MM.1S (cell line): ENCODE data around the gene ACTN3.
"Not testable (repeated sequence)": the region's sequence is repeated elsewhere in the genome, so short reads cannot be mapped to it uniquely, and the experiment has no call there.

Source experiments
- DNase-seq: peaks from one replicate; pipeline ENCODE4 v3.0.0-alpha.2; 2015
- H2AFZ ChIP-seq: fragments of 300-600 bp; sonication (generic); 2 replicates; pipeline ENCODE4 v1.6.0; 2016; ENCODE audit warnings: antibody characterized with exemption, low read length
- H3F3A ChIP-seq: fragments of 300-600 bp; sonication (generic); 2 replicates; pipeline ENCODE4 v1.6.1; 2016; ENCODE audit warnings: mild to moderate bottlenecking, antibody characterized with exemption, low read length, moderate library complexity, mixed read lengths; ENCODE audit not compliant: insufficient read depth
- H3K27ac ChIP-seq: fragments of 300-600 bp; sonication (generic); 2 replicates; pipeline ENCODE4 v1.5.1; 2016; ENCODE audit warnings: mild to moderate bottlenecking, low read length
- H3K27me3 ChIP-seq: fragments of 300-600 bp; sonication (generic); replicated peaks from 2 replicates; pipeline ENCODE4 v1.6.0; 2016; ENCODE audit warnings: low read length; ENCODE audit not compliant: insufficient read depth
- H3K36me3 ChIP-seq: fragments of 300-600 bp; sonication (generic); replicated peaks from 2 replicates; pipeline ENCODE4 v1.6.1; 2016; ENCODE audit warnings: mild to moderate bottlenecking, low read length, mixed read lengths; ENCODE audit not compliant: insufficient read depth
- H3K4me1 ChIP-seq: fragments of 300-600 bp; sonication (generic); 2 replicates; pipeline ENCODE4 v1.6.1; 2016; ENCODE audit warnings: low read length, mixed read lengths
- H3K4me2 ChIP-seq: fragments of 300-600 bp; sonication (generic); 2 replicates; pipeline ENCODE4 v1.6.0; 2016; ENCODE audit warnings: low read depth, low read length
- H3K4me3 ChIP-seq: fragments of 300-600 bp; sonication (generic); 2 replicates; pipeline ENCODE4 v1.5.1; 2016; ENCODE audit warnings: low read length, mixed read lengths
- H3K79me2 ChIP-seq: fragments of 300-600 bp; sonication (generic); 2 replicates; pipeline ENCODE4 v1.6.1; 2016; ENCODE audit warnings: mixed run types, low read length, mixed read lengths
- H3K9ac ChIP-seq: fragments of 300-600 bp; sonication (generic); 2 replicates; pipeline ENCODE4 v1.6.1; 2016; ENCODE audit warnings: low read length, mixed read lengths
- H3K9me2 ChIP-seq: fragments of 300-600 bp; sonication (generic); replicated peaks from 2 replicates; pipeline ENCODE4 v1.6.1; 2016; ENCODE audit warnings: mild to moderate bottlenecking, low read length, mixed read lengths; ENCODE audit not compliant: insufficient read depth
- H3K9me3 ChIP-seq: fragments of 300-600 bp; sonication (generic); replicated peaks from 2 replicates; pipeline ENCODE4 v1.6.1; 2016; ENCODE audit warnings: mild to moderate bottlenecking, low read length, mixed read lengths; ENCODE audit not compliant: insufficient read depth
- H4K20me1 ChIP-seq: fragments of 300-600 bp; sonication (generic); 2 replicates; pipeline ENCODE4 v1.6.1; 2016; ENCODE audit warnings: mild to moderate bottlenecking, low read length, moderate library complexity, mixed read lengths; ENCODE audit not compliant: insufficient read depth
- CTCF ChIP-seq: fragments of 300-600 bp; sonication (generic); IDR thresholded peaks from 2 replicates; pipeline ENCODE4 v1.5.1; 2016; ENCODE audit warnings: antibody characterized with exemption, low read length, mixed read lengths
- EZH2 ChIP-seq: fragments of 300-600 bp; sonication (generic); optimal IDR thresholded peaks from 2 replicates; pipeline ENCODE3; 2017; ENCODE audit warnings: low read depth, mild to moderate bottlenecking, antibody characterized with exemption, low read length, mixed read lengths
- EZH2phosphoT487 ChIP-seq: fragments of 300-600 bp; sonication (generic); IDR thresholded peaks from 2 replicates; pipeline ENCODE4 v1.6.1; 2018; ENCODE audit warnings: antibody characterized with exemption, low read length

The ACTN3 gene

DNA sequence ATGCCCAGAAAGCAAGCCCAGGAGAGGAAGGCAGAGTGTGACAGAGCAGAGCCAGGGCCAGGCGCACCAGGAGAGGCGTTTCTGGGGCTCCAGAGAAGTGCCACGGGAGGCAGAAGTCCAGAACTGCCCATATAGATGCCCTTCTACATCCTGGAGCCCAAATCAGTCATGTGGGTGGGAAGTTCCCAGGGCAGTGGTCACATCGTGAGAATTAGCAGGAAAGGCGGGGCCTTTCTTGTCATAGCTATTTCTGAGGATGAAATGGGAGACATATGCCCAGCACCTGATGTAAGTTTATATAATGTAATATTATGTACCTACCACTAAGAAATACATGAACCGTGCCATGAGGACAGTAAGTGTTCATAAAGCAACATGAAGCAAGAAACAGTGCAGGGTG, 13.9 kb upstream of the ACTN3 start:
- Histone ChIP-seq H3K27me3 (no peaks in the 10 kb centered on the region), H3K36me3 (no peaks in the 10 kb centered on the region), H3K9ac (no peak overlapping the region), H2AFZ (no peak overlapping the region), H3K9me2 (no peaks in the 10 kb centered on the region), H3K4me3 (no peak overlapping the region), H3F3A (no peaks in the 10 kb centered on the region), H3K79me2 (no peaks in the 10 kb centered on the region), H3K4me1 (no peaks in the 10 kb centered on the region), H3K4me2 (no peak overlapping the region), H3K9me3 (no peaks in the 10 kb centered on the region), H3K27ac (no peak overlapping the region), H4K20me1 (no peaks in the 10 kb centered on the region)
- no peak for DNase-seq
- TF ChIP-seq CTCF = no peak
- TF ChIP-seq EZH2 = no peak
- TF ChIP-seq EZH2phosphoT487 = no peak

GRCh38 chr11:66539170-66539869, 7.4 kb upstream of the ACTN3 start:
- Histone ChIP-seq H3K27ac (no peak overlapping the region), H3K9ac (no peak overlapping the region), H3K4me1 (no peaks in the 10 kb centered on the region), H3K36me3 (no peaks in the 10 kb centered on the region), H3K9me2 (no peaks in the 10 kb centered on the region), H3K27me3 (no peaks in the 10 kb centered on the region), H3F3A (no peaks in the 10 kb centered on the region), H3K4me3 (no peak overlapping the region), H4K20me1 (no peaks in the 10 kb centered on the region), H3K79me2 (no peaks in the 10 kb centered on the region), H2AFZ (no peak overlapping the region), H3K9me3 (no peaks in the 10 kb centered on the region), H3K4me2 (no peak overlapping the region)
- DNase-seq = no peak
- no peak for TF ChIP-seq EZH2
- TF ChIP-seq CTCF = no peak
- TF ChIP-seq EZH2phosphoT487 = no peak

DNA sequence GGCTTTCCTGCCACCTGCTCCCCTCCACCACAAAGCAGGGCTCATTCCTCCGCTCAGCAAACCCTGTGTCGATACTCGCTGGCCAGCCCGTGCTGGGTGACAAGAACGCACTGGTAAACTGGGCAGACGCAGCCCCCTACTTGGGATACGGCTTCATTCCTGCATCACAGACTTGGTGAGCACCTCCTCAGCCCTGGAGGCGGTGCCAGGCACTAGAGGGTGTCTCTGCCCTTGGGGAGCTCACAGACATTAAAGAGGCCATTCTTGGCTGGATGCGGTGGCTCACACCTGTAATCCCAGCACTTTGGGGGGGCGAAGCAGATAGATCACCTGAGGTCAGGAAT, 6.9 kb upstream of the ACTN3 start:
- Histone ChIP-seq H3K4me3 (no peak overlapping the region), H3K27ac (no peak overlapping the region), H3K4me2 (no peak overlapping the region), H3K79me2 (no peaks in the 10 kb centered on the region), H2AFZ (no peak overlapping the region), H3K9ac (no peak overlapping the region), H3K27me3 (no peaks in the 10 kb centered on the region), H3K9me2 (no peaks in the 10 kb centered on the region), H3K36me3 (no peaks in the 10 kb centered on the region), H3K9me3 (no peaks in the 10 kb centered on the region), H3K4me1 (no peaks in the 10 kb centered on the region), H3F3A (no peaks in the 10 kb centered on the region), H4K20me1 (no peaks in the 10 kb centered on the region)
- TF ChIP-seq CTCF (no peak), EZH2 (no peak), EZH2phosphoT487 (no peak)
- DNase-seq = no peak

- H2AFZ ChIP-seq, H3K4me1 ChIP-seq, H3K9me3 ChIP-seq, DNase-seq, H3K27me3 ChIP-seq, H4K20me1 ChIP-seq, H3K79me2 ChIP-seq, H3K36me3 ChIP-seq, H3F3A ChIP-seq, H3K4me3 ChIP-seq, H3K9me2 ChIP-seq, H3K4me2 ChIP-seq, H3K9ac ChIP-seq, H3K27ac ChIP-seq: not testable (repeated sequence)
These were observed 6.1 kb upstream of the ACTN3 start for GRCh38 chr11:66540598-66540997.
